Spleen (tissue), 3 donors: Measurements from ENCODE around the gene PDE4D.

Experiments
- POLR2A ChIP-seq, 3 donors: fragments of 450-650 bp; IDR thresholded peaks; one replicate each; pipeline ENCODE4 v1.5.1; 2017; ENCODE audit warnings: antibody characterized with exemption in 3 of 3, mild to moderate bottlenecking in 1 of 3
- POLR2AphosphoS5 ChIP-seq, 3 donors: sonication (generic); formaldehyde crosslinking; IDR thresholded peaks; one replicate each; pipeline ENCODE4 v1.5.1; 2017; ENCODE audit warnings: antibody characterized with exemption in 3 of 3

DNA sequence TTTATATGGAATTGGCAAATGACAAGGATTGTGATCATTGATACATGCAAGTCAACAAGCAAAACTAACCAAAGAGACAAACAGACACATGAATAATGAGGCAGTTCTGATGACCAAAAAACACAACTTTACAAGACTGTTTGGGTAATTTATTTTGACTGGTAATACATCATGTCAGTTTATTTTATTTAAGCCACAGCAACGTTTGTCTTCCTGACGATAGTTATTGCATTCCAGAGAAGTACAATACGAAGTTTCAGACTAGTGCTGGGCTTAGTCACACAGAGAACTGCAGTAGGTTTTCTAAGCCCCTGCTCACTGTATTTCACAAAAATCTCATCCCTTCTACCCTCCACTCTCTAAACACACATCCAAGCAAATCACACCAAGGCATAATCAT, 796.4 kb downstream of the PDE4D start:
- TF ChIP-seq POLR2A (IDR thresholded peaks at IDR 0.05) = no peak
- TF ChIP-seq POLR2AphosphoS5 (IDR thresholded peaks at IDR 0.05) = no peak
